Measurements from ENCODE around the gene KCTD18.

- TF ChIP-seq POLR2A (IDR thresholded peaks at IDR 0.05) (no peak), CTCF (IDR thresholded peaks at IDR 0.05) (no peak)
Observed at GRCh38 chr2:200484934-200485333, 24.9 kb downstream of the KCTD18 start.
